Measurements from ENCODE around the gene AP1S2.
"Not testable (repeated sequence)": the region's sequence is repeated elsewhere in the genome, so short reads cannot be mapped to it uniquely, and the experiment has no call there.

Gene AP1S2

DNA sequence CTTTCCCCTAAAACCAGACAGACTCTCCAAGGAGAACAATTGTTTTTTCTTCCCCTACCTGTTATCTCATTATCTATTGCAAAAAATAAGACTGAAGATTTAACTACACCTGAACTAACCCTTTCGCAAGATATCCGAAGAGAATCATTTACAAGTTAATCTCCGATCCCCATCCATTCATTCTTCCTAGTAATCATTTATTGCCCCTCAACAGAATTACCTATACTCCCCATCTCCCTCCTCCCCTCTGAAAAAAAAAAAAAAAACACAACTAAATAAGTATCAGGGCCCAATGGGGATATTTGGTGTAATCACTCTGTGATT lies 28.9 kb upstream of the AP1S2 start:
- H3K79me2 ChIP-seq (ENCODE audit: insufficient read depth, low read length), result no peaks in the 10 kb centered on the region
- H3K9me2 ChIP-seq (replicated peaks; ENCODE audit: low read depth, low read length), result no peaks in the 10 kb centered on the region
- H3K36me3 ChIP-seq (ENCODE audit: insufficient read depth, low read length), result no peaks in the 10 kb centered on the region
- H3K4me2 ChIP-seq (ENCODE audit: low read depth, low read length, poor library complexity, severe bottlenecking), result peak overlapping the region; percentile 57
- peaks cover 33% of the 10 kb centered on the region for H3K4me1 ChIP-seq (ENCODE audit: insufficient read depth, low read length, poor library complexity, severe bottlenecking)
- H2AFZ ChIP-seq (ENCODE audit: low read length), result 0 out of 2 replicates have a peak overlapping the region, but pooled peaks have one; percentile 61
- H3K4me3 ChIP-seq (ENCODE audit: low read length, poor library complexity, severe bottlenecking), result peak overlapping the region; percentile 30
- no peaks in the 10 kb centered on the region for H3F3A ChIP-seq (ENCODE audit: low read depth)
- TF ChIP-seq EZH2phosphoT487 (IDR thresholded peaks at IDR 0.05; ENCODE audit: borderline replicate concordance), result no peak
- TF ChIP-seq, protein P1, sequence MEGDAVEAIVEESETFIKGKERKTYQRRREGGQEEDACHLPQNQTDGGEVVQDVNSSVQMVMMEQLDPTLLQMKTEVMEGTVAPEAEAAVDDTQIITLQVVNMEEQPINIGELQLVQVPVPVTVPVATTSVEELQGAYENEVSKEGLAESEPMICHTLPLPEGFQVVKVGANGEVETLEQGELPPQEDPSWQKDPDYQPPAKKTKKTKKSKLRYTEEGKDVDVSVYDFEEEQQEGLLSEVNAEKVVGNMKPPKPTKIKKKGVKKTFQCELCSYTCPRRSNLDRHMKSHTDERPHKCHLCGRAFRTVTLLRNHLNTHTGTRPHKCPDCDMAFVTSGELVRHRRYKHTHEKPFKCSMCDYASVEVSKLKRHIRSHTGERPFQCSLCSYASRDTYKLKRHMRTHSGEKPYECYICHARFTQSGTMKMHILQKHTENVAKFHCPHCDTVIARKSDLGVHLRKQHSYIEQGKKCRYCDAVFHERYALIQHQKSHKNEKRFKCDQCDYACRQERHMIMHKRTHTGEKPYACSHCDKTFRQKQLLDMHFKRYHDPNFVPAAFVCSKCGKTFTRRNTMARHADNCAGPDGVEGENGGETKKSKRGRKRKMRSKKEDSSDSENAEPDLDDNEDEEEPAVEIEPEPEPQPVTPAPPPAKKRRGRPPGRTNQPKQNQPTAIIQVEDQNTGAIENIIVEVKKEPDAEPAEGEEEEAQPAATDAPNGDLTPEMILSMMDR (conservative IDR thresholded peaks at IDR 0.05; ENCODE audit: low read length), result no peak
- H3K9ac ChIP-seq (ENCODE audit: low read depth, low read length, poor library complexity, severe bottlenecking), result no peak overlapping the region
- no peaks in the 10 kb centered on the region for H3K9me3 ChIP-seq (ENCODE audit: insufficient read depth, low read depth, low read length)
- H4K20me1 ChIP-seq (ENCODE audit: insufficient read depth, low read length, poor library complexity, severe bottlenecking), result no peaks in the 10 kb centered on the region
- no peaks in the 10 kb centered on the region for H3K27me3 ChIP-seq (ENCODE audit: insufficient read depth, low read length, poor library complexity, severe bottlenecking)

DNA sequence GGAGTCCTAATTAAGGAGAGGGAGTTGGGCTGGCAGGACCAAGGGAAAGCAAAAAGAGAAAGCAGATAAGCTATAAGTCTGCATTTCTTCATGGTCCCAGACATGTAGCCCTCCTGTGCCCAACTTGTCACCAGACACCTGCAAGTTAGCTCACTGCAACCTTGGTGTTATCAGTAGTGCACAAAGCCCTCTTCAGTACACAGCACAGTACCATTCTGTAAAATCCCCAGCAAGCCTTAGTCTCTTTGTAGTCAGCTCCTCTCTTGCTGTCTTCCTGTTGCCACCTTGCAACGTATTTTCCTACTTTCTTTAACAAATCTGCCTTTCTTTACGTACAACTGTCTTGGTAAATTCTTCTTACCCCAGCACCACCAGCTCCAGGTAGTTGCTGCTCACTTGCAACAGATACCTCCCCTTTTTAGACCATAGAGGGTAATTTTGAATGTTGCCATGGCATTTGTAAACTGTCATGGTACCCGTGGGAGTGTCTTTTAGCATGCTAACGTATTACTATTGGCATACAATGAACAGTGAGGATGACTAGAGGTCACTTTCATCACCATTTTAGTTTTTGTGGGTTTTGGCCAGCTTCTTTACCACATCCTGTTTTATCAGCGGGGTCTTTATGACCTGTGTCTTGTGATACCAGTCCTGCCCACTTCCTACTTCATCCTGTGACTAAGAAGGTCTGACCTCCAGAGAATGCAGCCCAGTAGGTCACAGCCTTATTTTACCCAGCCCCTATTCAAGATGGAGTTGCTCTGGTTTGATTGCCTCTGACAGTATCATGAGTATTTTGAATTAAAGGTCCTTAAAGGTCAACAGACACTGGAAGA lies 28.3 kb upstream of the AP1S2 start:
- Histone ChIP-seq H3K9ac (ENCODE audit: low read depth, low read length, poor library complexity, severe bottlenecking) (no peak overlapping the region), H3K4me1 (ENCODE audit: insufficient read depth, low read length, poor library complexity, severe bottlenecking) (peaks cover 33% of the 10 kb centered on the region), H4K20me1 (ENCODE audit: insufficient read depth, low read length, poor library complexity, severe bottlenecking) (no peaks in the 10 kb centered on the region), H3K4me3 (ENCODE audit: low read length, poor library complexity, severe bottlenecking) (peak overlapping the region; percentile 30), H3F3A (ENCODE audit: low read depth) (no peaks in the 10 kb centered on the region), H3K9me2 (replicated peaks; ENCODE audit: low read depth, low read length) (no peaks in the 10 kb centered on the region), H3K79me2 (ENCODE audit: insufficient read depth, low read length) (no peaks in the 10 kb centered on the region), H3K9me3 (ENCODE audit: insufficient read depth, low read depth, low read length) (no peaks in the 10 kb centered on the region), H2AFZ (ENCODE audit: low read length) (0 out of 2 replicates have a peak overlapping the region, but pooled peaks have one; percentile 61), H3K27me3 (ENCODE audit: insufficient read depth, low read length, poor library complexity, severe bottlenecking) (no peaks in the 10 kb centered on the region), H3K36me3 (ENCODE audit: insufficient read depth, low read length) (no peaks in the 10 kb centered on the region), H3K4me2 (ENCODE audit: low read depth, low read length, poor library complexity, severe bottlenecking) (peak overlapping the region; percentile 57)
- TF ChIP-seq, protein P1 (conservative IDR thresholded peaks at IDR 0.05; ENCODE audit: low read length), result no peak
- no peak for TF ChIP-seq EZH2phosphoT487 (IDR thresholded peaks at IDR 0.05; ENCODE audit: borderline replicate concordance)

DNA sequence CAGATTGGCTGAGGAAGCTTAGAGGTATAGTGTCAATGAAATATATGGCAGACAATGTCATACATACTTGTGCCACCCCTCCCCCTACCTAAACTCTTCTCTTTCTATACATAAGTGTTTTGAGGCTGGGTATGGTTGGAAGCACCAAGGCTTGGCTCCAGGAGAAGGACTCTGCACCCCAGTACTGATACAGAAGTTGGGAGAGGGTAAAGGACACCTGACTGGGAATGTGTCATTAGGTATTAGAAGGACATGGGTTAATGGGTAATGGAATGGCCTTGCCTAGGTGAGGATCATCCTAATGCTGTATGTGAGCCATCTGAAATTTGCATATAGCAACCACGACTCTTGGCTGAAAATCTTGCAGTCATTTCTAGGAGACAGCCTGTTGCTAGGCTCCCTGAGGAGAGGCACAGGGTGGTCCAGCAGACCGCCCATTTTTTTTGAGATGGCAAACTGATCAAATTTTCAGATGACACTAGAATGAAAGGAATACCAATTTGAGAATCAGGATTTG lies 26.8 kb upstream of the AP1S2 start:
- no peaks in the 10 kb centered on the region for H3K79me2 ChIP-seq (ENCODE audit: insufficient read depth, low read length)
- H3K9me2 ChIP-seq (replicated peaks; ENCODE audit: low read depth, low read length), result no peaks in the 10 kb centered on the region
- H3K27me3 ChIP-seq (ENCODE audit: insufficient read depth, low read length, poor library complexity, severe bottlenecking), result no peaks in the 10 kb centered on the region
- H3K9me3 ChIP-seq (ENCODE audit: insufficient read depth, low read depth, low read length), result no peaks in the 10 kb centered on the region
- TF ChIP-seq EZH2phosphoT487 (IDR thresholded peaks at IDR 0.05; ENCODE audit: borderline replicate concordance), result no peak
- no peak overlapping the region for H3K4me3 ChIP-seq (ENCODE audit: low read length, poor library complexity, severe bottlenecking)
- H3F3A ChIP-seq (ENCODE audit: low read depth), result no peaks in the 10 kb centered on the region
- no peaks in the 10 kb centered on the region for H4K20me1 ChIP-seq (ENCODE audit: insufficient read depth, low read length, poor library complexity, severe bottlenecking)
- H3K4me1 ChIP-seq (ENCODE audit: insufficient read depth, low read length, poor library complexity, severe bottlenecking), result peaks cover 29% of the 10 kb centered on the region
- H3K9ac ChIP-seq (ENCODE audit: low read depth, low read length, poor library complexity, severe bottlenecking), result no peak overlapping the region
- no peak overlapping the region for H3K4me2 ChIP-seq (ENCODE audit: low read depth, low read length, poor library complexity, severe bottlenecking)
- no peaks in the 10 kb centered on the region for H3K36me3 ChIP-seq (ENCODE audit: insufficient read depth, low read length)
- H2AFZ ChIP-seq (ENCODE audit: low read length), result no peak overlapping the region

DNA sequence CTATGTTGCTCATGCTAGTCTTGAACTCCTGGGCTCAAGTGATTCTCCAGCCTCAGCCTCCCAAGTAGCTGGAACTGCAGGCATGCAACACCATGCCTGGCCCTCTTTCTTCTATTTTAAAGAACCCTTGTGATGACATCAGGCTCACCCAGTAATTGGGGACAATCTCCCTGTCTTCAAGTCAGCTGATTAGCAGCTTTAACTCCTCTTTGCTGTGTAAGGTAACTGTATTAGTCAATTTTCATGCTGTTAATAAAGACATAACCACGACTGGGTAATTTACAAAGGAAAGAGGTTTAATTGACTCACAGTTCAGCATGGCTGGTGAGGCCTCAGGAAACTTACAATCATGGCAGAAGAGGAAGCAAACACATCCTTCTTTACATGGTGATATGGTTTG lies 23.3 kb upstream of the AP1S2 start:
- not testable (repeated sequence) for H3K9me2 ChIP-seq (replicated peaks; ENCODE audit: low read depth, low read length); H3F3A ChIP-seq (ENCODE audit: low read depth); H3K9me3 ChIP-seq (ENCODE audit: insufficient read depth, low read depth, low read length); H2AFZ ChIP-seq (ENCODE audit: low read length); H3K4me2 ChIP-seq (ENCODE audit: low read depth, low read length, poor library complexity, severe bottlenecking); H3K9ac ChIP-seq (ENCODE audit: low read depth, low read length, poor library complexity, severe bottlenecking); H3K36me3 ChIP-seq (ENCODE audit: insufficient read depth, low read length); H4K20me1 ChIP-seq (ENCODE audit: insufficient read depth, low read length, poor library complexity, severe bottlenecking); H3K79me2 ChIP-seq (ENCODE audit: insufficient read depth, low read length); H3K27me3 ChIP-seq (ENCODE audit: insufficient read depth, low read length, poor library complexity, severe bottlenecking); H3K4me3 ChIP-seq (ENCODE audit: low read length, poor library complexity, severe bottlenecking)
- peaks cover 14% of the 10 kb centered on the region for H3K4me1 ChIP-seq (ENCODE audit: insufficient read depth, low read length, poor library complexity, severe bottlenecking)

Measured in Loucy (cell line).